IMR-90 (cell line): ENCODE measurements around the gene LRRC26. TPM values are rescaled to one million over a fixed set of nuclear protein-coding genes. Genes with fewer than 3 reads are reported as not detected.

Experiments
- ATAC-seq: fragments of 200-7000 bp; cut with Tn5 transposase; 2 replicates; pipeline ENCODE4 v1.9.1; 2020; ENCODE audit warnings: low read depth, mild to moderate bottlenecking, moderate library complexity
- BruUV-seq: library from RNA; stranded (reverse); fragments of 400-500 nt; replicated peaks from 2 replicates; lab custom pipeline; 2021; lab: Mats Ljungman, UMichigan
- CTCF ChIA-PET: fragments of 300-600 bp; formaldehyde crosslinking; extraction: SDS; loops from one replicate; lab custom pipeline; 2021; ENCODE audit warnings: antibody characterized with exemption; lab: Yijun Ruan, JAX
- POLR2A ChIA-PET: fragments of 300-600 bp; sonication (Branson Sonifier 250); formaldehyde crosslinking; loops from one replicate; lab custom pipeline; 2022; ENCODE audit warnings: antibody characterized with exemption; ENCODE audit not compliant: unreplicated experiment; lab: Charles Lee
- DNase-seq: peaks from one replicate; pipeline ENCODE4 v3.0.0; 2013
- H2AFZ ChIP-seq: replicated peaks from 2 replicates; pipeline ENCODE3; 2013; ENCODE audit warnings: low read length, mild to moderate bottlenecking; ENCODE audit not compliant: poor library complexity
- H2AK5ac ChIP-seq: 2 replicates; pipeline ENCODE4 v1.6.1; 2013; ENCODE audit warnings: low read depth, low read length, inconsistent platforms
- H2AK9ac ChIP-seq: replicated peaks from 2 replicates; pipeline ENCODE3; 2013; ENCODE audit warnings: mild to moderate bottlenecking, low read depth, low read length, moderate library complexity; ENCODE audit not compliant: poor library complexity
- H2BK120ac ChIP-seq: 2 replicates; pipeline ENCODE4 v1.6.1; 2013; ENCODE audit warnings: low read depth, low read length, inconsistent platforms
- H2BK15ac ChIP-seq: 3 replicates; pipeline ENCODE4 v1.6.1; 2013; ENCODE audit warnings: low read depth, low read length, inconsistent platforms
- H2BK20ac ChIP-seq: 2 replicates; pipeline ENCODE4 v1.6.1; 2013; ENCODE audit warnings: low read depth, mild to moderate bottlenecking, inconsistent platforms, low read length, moderate library complexity
- H2BK5ac ChIP-seq: 2 replicates; pipeline ENCODE4 v1.6.1; 2013; ENCODE audit warnings: mild to moderate bottlenecking, low read depth, low read length, inconsistent platforms; ENCODE audit not compliant: poor library complexity, severe bottlenecking
- H3K14ac ChIP-seq: replicated peaks from 2 replicates; pipeline ENCODE4 v1.6.1; 2013; ENCODE audit warnings: low read depth, low read length, inconsistent platforms
- H3K18ac ChIP-seq: 2 replicates; pipeline ENCODE4 v1.6.1; 2013; ENCODE audit warnings: low read depth, low read length, control low read depth
- H3K23ac ChIP-seq: 2 replicates; pipeline ENCODE4 v1.6.1; 2013; ENCODE audit warnings: low read depth, low read length, inconsistent platforms
- H3K27ac ChIP-seq: 2 replicates; pipeline ENCODE4 v1.5.1; 2013; ENCODE audit warnings: mild to moderate bottlenecking, control low read depth, low read length; ENCODE audit not compliant: insufficient read depth
- H3K27me3 ChIP-seq: 2 replicates; pipeline ENCODE4 v1.6.1; 2013; ENCODE audit warnings: low read length; ENCODE audit not compliant: control insufficient read depth, insufficient read depth
- H3K36me3 ChIP-seq: 2 replicates; pipeline ENCODE4 v1.6.1; 2013; ENCODE audit warnings: low read length, mixed read lengths; ENCODE audit not compliant: control insufficient read depth, insufficient read depth
- H3K4ac ChIP-seq: 2 replicates; pipeline ENCODE4 v1.6.1; 2013; ENCODE audit warnings: low read depth, low read length, inconsistent platforms
- H3K4me1 ChIP-seq: 2 replicates; pipeline ENCODE4 v1.6.1; 2013; ENCODE audit warnings: low read length, mixed read lengths; ENCODE audit not compliant: control insufficient read depth, insufficient read depth
- H3K4me2 ChIP-seq: 2 replicates; pipeline ENCODE4 v1.6.1; 2013; ENCODE audit warnings: low read depth, mild to moderate bottlenecking, control low read depth, low read length, moderate library complexity
- H3K4me3 ChIP-seq: 2 replicates; pipeline ENCODE4 v1.5.1; 2013; ENCODE audit warnings: low read depth, mild to moderate bottlenecking, control low read depth, low read length, moderate library complexity; ENCODE audit not compliant: insufficient read depth
- H3K56ac ChIP-seq: 2 replicates; pipeline ENCODE4 v1.6.1; 2013; ENCODE audit warnings: low read length, inconsistent platforms; ENCODE audit not compliant: insufficient read depth; ENCODE audit errors: extremely low read depth
- H3K79me1 ChIP-seq, 2 experiments: 2 replicates each; pipeline ENCODE4 v1.6.1; 2013; ENCODE audit warnings: low read length in 2 of 2, inconsistent platforms in 1 of 2, low read depth in 1 of 2
- H3K9ac ChIP-seq: 2 replicates; pipeline ENCODE4 v1.6.1; 2013; ENCODE audit warnings: low read depth, low read length, control low read depth
- H3K9me1 ChIP-seq: 2 replicates; pipeline ENCODE4 v1.6.1; 2013; ENCODE audit warnings: low read length, inconsistent platforms; ENCODE audit not compliant: insufficient read depth
- H3K9me3 ChIP-seq: 2 replicates; pipeline ENCODE4 v1.6.1; 2013; ENCODE audit warnings: low read length; ENCODE audit not compliant: control insufficient read depth, insufficient read depth
- H4K20me1 ChIP-seq: 2 replicates; pipeline ENCODE4 v1.6.1; 2013; ENCODE audit warnings: low read length, inconsistent platforms; ENCODE audit not compliant: insufficient read depth
- H4K5ac ChIP-seq: 2 replicates; pipeline ENCODE4 v1.6.1; 2013; ENCODE audit warnings: mild to moderate bottlenecking, low read depth, low read length, control low read depth
- H4K8ac ChIP-seq, 2 experiments: 2 replicates each; pipeline ENCODE4 v1.6.1; 2013; ENCODE audit warnings: low read depth in 2 of 2, low read length in 2 of 2, control low read depth in 1 of 2, inconsistent platforms in 1 of 2
- H4K91ac ChIP-seq: 2 replicates; pipeline ENCODE4 v1.6.1; 2013; ENCODE audit warnings: low read depth, low read length, inconsistent platforms; ENCODE audit not compliant: insufficient read depth
- CHD1 ChIP-seq: IDR thresholded peaks from 2 replicates; pipeline ENCODE4 v1.6.1; 2012; ENCODE audit warnings: low read depth, low read length, improper control_type of control experiment
- CTCF ChIP-seq: conservative IDR thresholded peaks from 2 replicates; pipeline ENCODE4 v1.5.1; 2012; ENCODE audit warnings: mild to moderate bottlenecking, low read depth, low read length, improper control_type of control experiment
- MAZ ChIP-seq: IDR thresholded peaks from 2 replicates; pipeline ENCODE4 v1.6.1; 2012; ENCODE audit warnings: low read depth, mild to moderate bottlenecking, low read length, improper control_type of control experiment, moderate library complexity, borderline replicate concordance
- RAD21 ChIP-seq: IDR thresholded peaks from 2 replicates; pipeline ENCODE4 v1.6.1; 2012; ENCODE audit warnings: low read length, improper control_type of control experiment
- SMC3 ChIP-seq: fragments of 150-350 bp; IDR thresholded peaks from 2 replicates; pipeline ENCODE4 v1.6.1; 2016; ENCODE audit warnings: low read depth, mild to moderate bottlenecking, antibody characterized with exemption, low read length, moderate library complexity
- USF2 ChIP-seq: fragments of 150-350 bp; IDR thresholded peaks from 2 replicates; pipeline ENCODE4 v1.6.1; 2017; ENCODE audit warnings: mild to moderate bottlenecking, antibody characterized with exemption, low read length, low read depth
- WGBS, 2 experiments: methylation state at CpG; one replicate each; pipeline versions ENCODE4 v1.1.5 to v1.1.7; 2013; ENCODE audit warnings: missing lambda C conversion rate in 2 of 2; ENCODE audit not compliant: insufficient read length in 1 of 2; ENCODE audit errors: extremely low coverage in 2 of 2; 5-methylcytosine and 5-hydroxymethylcytosine counted together
- dilution Hi-C: fragments of 300-500 bp; cut with HindIII; formaldehyde crosslinking; loops from one replicate; pipeline ENCODE4 v1.14.3; 2018; ENCODE audit warnings: low sequenced_read_pairs; ENCODE audit not compliant: unreplicated experiment
- in situ Hi-C: fragments of 300-500 bp; cut with MboI; formaldehyde crosslinking; loops from 3 replicates; pipeline ENCODE4 v1.14.3; 2019; ENCODE audit warnings: low sequenced_read_pairs, inconsistent platforms, mixed read lengths
- intact Hi-C: fragments of 100-400 bp; cut with micrococcal nuclease; formaldehyde crosslinking; loops from 2 replicates; pipeline ENCODE4 v1.10.0; 2022
- polyA plus RNA-seq, 3 experiments: library from polyadenylated mRNA; depleted of rRNA; stranded (reverse); fragments of >200 nt; gene quantifications; 2 replicates each; pipeline ENCODE4 v1.2.3, GENCODE V29; 2012; ENCODE audit warnings: low replicate concordance in 1 of 3
- total RNA-seq: library from RNA; depleted of rRNA; stranded (reverse); fragments of >200 nt; gene quantifications from 2 replicates; pipeline ENCODE4 v1.2.3, GENCODE V29; 2012

Gene LRRC26
- total and polyA plus RNA-seq, 2 of the 4 experiments (the other 2 are of a cell fraction) = not detected

GRCh38 chr9:137198902-137199283 lies 29.0 kb upstream of the LRRC26 start:
- peak overlapping the region; percentile 91 for H2AK9ac ChIP-seq
- no peak overlapping the region for H2BK15ac ChIP-seq
- no peak overlapping the region for H4K5ac ChIP-seq
- intact Hi-C loops (no loop called here), in situ Hi-C loops (no loop called here), dilution Hi-C loops (no loop called here)
- H3K27ac ChIP-seq = no peak overlapping the region
- POLR2A ChIA-PET = interaction anchor here (1.3 kb wide), 2 partner anchors 10 to 42 kb away, joined by 3 to 4 read pairs; partner anchors contain the start of genes SSNA1 and TUBB4B
- H4K91ac ChIP-seq = no peak overlapping the region
- no peak overlapping the region for H2BK20ac ChIP-seq
- CTCF ChIA-PET = no interaction called here
- H3K18ac ChIP-seq = no peak overlapping the region
- H3K9ac ChIP-seq = peak overlapping the region; percentile 16; the same call in 1 of the 2 replicates
- H4K20me1 ChIP-seq = peaks cover 35% of the 10 kb centered on the region
- no TSS peak for BruUV-seq
- H3K36me3 ChIP-seq = no peaks in the 10 kb centered on the region
- H2BK5ac ChIP-seq = no peak overlapping the region
- no peaks in the 10 kb centered on the region for H3K27me3 ChIP-seq
- no CpG with 5 or more reads among the region's 11 CpGs for WGBS, 2 experiments
- no peak overlapping the region for H4K8ac ChIP-seq
- no peak overlapping the region; the same call in 1 of the 2 replicates for H3K4me3 ChIP-seq
- H2BK120ac ChIP-seq = no peak overlapping the region
- H3K4ac ChIP-seq = no peak overlapping the region
- no peak for DNase-seq
- no peaks in the 10 kb centered on the region for H3K9me3 ChIP-seq
- peaks cover 17% of the 10 kb centered on the region for H3K4me1 ChIP-seq
- no peak overlapping the region for H2AK5ac ChIP-seq
- peak overlapping the region; percentile 5 for H2AFZ ChIP-seq
- H3K14ac ChIP-seq = no peak overlapping the region
- 0 out of 2 replicates have a peak overlapping the region, but pooled peaks have one; percentile 11 for H3K23ac ChIP-seq
- ATAC-seq = no peak
- H3K9me1 ChIP-seq = 0 out of 2 replicates have a peak, but pooled peaks cover 2% of the 10 kb centered on the region
- H3K56ac ChIP-seq = no peak overlapping the region
- TF ChIP-seq USF2 (no peak), RAD21 (no peak), CTCF (no peak), MAZ (no peak), SMC3 (no peak), CHD1 (no peak)
- H3K4me2 ChIP-seq = peak overlapping the region; percentile 69
- H3K79me1 ChIP-seq = peaks cover 14 to 78% of the 10 kb centered on the region in 2 experiments
